HT1080 (cell line): ENCODE results near the gene ANKRD66. TPM values are rescaled to one million over a fixed set of nuclear protein-coding genes. Genes with fewer than 3 reads are reported as not detected.
"Not testable (repeated sequence)": the region's sequence is repeated elsewhere in the genome, so short reads cannot be mapped to it uniquely, and the experiment has no call there.

Experiments
- DNase-seq: peaks from one replicate; pipeline ENCODE4 v3.0.0-alpha.2; 2015; ENCODE audit warnings: low read depth
- total RNA-seq: library from RNA; depleted of rRNA; stranded (reverse); fragments of >200 nt; shearing (Covaris generic); gene quantifications from 2 replicates; pipeline ENCODE4 v1.2.3, GENCODE V29; 2014

ANKRD66 gene
- total RNA-seq, 1 experiment from 2014 or later: not detected

GRCh38 chr6:46751658-46752057 lies 4.9 kb downstream of the ANKRD66 start:
- no peak for DNase-seq

GRCh38 chr6:46755865-46756264 lies 9.1 kb downstream of the ANKRD66 start:
- no peak for DNase-seq

- peak; percentile 62 for DNase-seq
Measured at GRCh38 chr6:46756469-46757213, 9.9 kb downstream of the ANKRD66 start.

- peak; percentile 48 for DNase-seq
Measured at GRCh38 chr6:46757214-46757596, 10.5 kb downstream of the ANKRD66 start.

GRCh38 chr6:46758960-46759753 lies 12.4 kb downstream of the ANKRD66 start:
- no peak for DNase-seq

GRCh38 chr6:46760925-46761324 lies 14.2 kb downstream of the ANKRD66 start:
- DNase-seq: no peak

GRCh38 chr6:46763466-46763865 lies 16.7 kb downstream of the ANKRD66 start:
- DNase-seq: peak; percentile 8

- not testable (repeated sequence) for DNase-seq
Measured at GRCh38 chr6:46764280-46764679, 17.5 kb downstream of the ANKRD66 start.

- DNase-seq: no peak
Measured at GRCh38 chr6:46764961-46765360, 18.2 kb downstream of the ANKRD66 start.

GRCh38 chr6:46772016-46772415 lies 25.3 kb downstream of the ANKRD66 start:
- DNase-seq: no peak

- DNase-seq: no peak
Measured at GRCh38 chr6:46772762-46773161, 26.0 kb downstream of the ANKRD66 start.

- no peak for DNase-seq
Measured at GRCh38 chr6:46773201-46773855, 26.6 kb downstream of the ANKRD66 start.

- DNase-seq: not testable (repeated sequence)
Measured at GRCh38 chr6:46774736-46775135, 28.0 kb downstream of the ANKRD66 start.

- DNase-seq: no peak
Measured at GRCh38 chr6:46776070-46776712, 29.5 kb downstream of the ANKRD66 start.

- DNase-seq: no peak
Measured at GRCh38 chr6:46777476-46778346, 31.0 kb downstream of the ANKRD66 start.

- DNase-seq: peak; percentile 61
Measured at GRCh38 chr6:46781478-46782378, 35.0 kb downstream of the ANKRD66 start.

GRCh38 chr6:46784535-46784934 lies 37.8 kb downstream of the ANKRD66 start:
- no peak for DNase-seq

GRCh38 chr6:46787871-46788540 lies 41.3 kb downstream of the ANKRD66 start:
- DNase-seq: no peak

GRCh38 chr6:46788791-46789190 lies 42.1 kb downstream of the ANKRD66 start:
- DNase-seq: peak; percentile 7
